Measurements from ENCODE around the gene NFX1. TPM values are rescaled to one million over a fixed set of nuclear protein-coding genes. Genes with fewer than 3 reads are reported as not detected.
"Not testable (repeated sequence)": the region's sequence is repeated elsewhere in the genome, so short reads cannot be mapped to it uniquely, and the experiment has no call there.

Gene NFX1
- total RNA-seq, 4 donors from 2014 or later: 44.7 to 65.3 (median 49.8) TPM

- intact Hi-C loops (cut with DNase I): no loop called here
- Histone ChIP-seq H3K9me3 (no peaks in the 10 kb centered on the region), H3K36me3 (peaks cover 75 to 89% of the 10 kb centered on the region in 2 donors), H3K4me3 (replicated peaks in 1 of 3) (no peak overlapping the region), H3K4me1 (no peaks in the 10 kb centered on the region), H3K27ac (no peak overlapping the region), H3K27me3 (no peaks in the 10 kb centered on the region)
- DNase-seq: no peak
- TF ChIP-seq POLR2A (IDR thresholded peaks at IDR 0.05): no peak
- TF ChIP-seq, protein P1, sequence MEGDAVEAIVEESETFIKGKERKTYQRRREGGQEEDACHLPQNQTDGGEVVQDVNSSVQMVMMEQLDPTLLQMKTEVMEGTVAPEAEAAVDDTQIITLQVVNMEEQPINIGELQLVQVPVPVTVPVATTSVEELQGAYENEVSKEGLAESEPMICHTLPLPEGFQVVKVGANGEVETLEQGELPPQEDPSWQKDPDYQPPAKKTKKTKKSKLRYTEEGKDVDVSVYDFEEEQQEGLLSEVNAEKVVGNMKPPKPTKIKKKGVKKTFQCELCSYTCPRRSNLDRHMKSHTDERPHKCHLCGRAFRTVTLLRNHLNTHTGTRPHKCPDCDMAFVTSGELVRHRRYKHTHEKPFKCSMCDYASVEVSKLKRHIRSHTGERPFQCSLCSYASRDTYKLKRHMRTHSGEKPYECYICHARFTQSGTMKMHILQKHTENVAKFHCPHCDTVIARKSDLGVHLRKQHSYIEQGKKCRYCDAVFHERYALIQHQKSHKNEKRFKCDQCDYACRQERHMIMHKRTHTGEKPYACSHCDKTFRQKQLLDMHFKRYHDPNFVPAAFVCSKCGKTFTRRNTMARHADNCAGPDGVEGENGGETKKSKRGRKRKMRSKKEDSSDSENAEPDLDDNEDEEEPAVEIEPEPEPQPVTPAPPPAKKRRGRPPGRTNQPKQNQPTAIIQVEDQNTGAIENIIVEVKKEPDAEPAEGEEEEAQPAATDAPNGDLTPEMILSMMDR (IDR thresholded peaks at IDR 0.05): no peak
- WGBS, 2 donors: 91 to 95% methylated on average over 2 of the region's 2 CpGs
Observed at GRCh38 chr9:33310748-33311147, 20.4 kb downstream of the NFX1 start.

DNA sequence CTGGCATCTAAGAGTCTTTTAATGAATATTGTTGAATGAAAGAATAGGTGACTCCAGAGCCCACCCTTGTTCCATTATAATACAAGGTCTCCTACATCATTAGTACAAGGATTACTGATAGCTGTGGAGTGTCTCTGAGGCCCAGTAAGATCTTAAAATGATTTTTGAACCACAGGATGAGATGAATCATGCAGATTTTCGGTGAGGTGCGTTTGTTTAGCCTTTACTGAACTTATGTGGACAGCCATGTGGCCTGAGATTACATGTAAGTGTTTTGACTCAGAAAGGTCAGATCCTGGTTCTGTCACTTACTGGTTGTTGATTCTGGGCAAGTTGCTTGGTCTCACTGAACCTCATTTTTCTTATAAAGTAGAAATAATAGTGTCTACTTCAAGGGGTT, 21.6 kb downstream of the NFX1 start:
- no peaks in the 10 kb centered on the region for H3K27me3 ChIP-seq
- 89 to 91% methylated on average over 2 of the region's 2 CpGs for whole genome bisulfite sequencing, 2 donors
- H3K36me3 ChIP-seq: peaks cover 66 to 76% of the 10 kb centered on the region in 2 donors
- DNase-seq: no peak
- TF ChIP-seq, protein P1 (IDR thresholded peaks at IDR 0.05): no peak
- no peak for TF ChIP-seq POLR2A (IDR thresholded peaks at IDR 0.05)
- intact Hi-C loops (cut with DNase I): no loop called here
- H3K4me1 ChIP-seq: peaks cover 0 to 7% of the 10 kb centered on the region in 2 donors
- H3K4me3 ChIP-seq (replicated peaks in 1 of 3): no peak overlapping the region
- no peak overlapping the region for H3K27ac ChIP-seq
- H3K9me3 ChIP-seq: no peaks in the 10 kb centered on the region

GRCh38 chr9:33315371-33315770, 25.1 kb downstream of the NFX1 start:
- 88 to 94% methylated on average over 5 of the region's 5 CpGs for WGBS, 2 donors
- TF ChIP-seq, protein P1 (IDR thresholded peaks at IDR 0.05): no peak
- no peak for TF ChIP-seq POLR2A (IDR thresholded peaks at IDR 0.05)
- Histone ChIP-seq H3K9me3 (no peaks in the 10 kb centered on the region), H3K36me3 (peaks cover 57 to 73% of the 10 kb centered on the region in 2 donors), H3K4me3 (replicated peaks in 1 of 3) (no peak overlapping the region), H3K27ac (peak overlapping the region in 1 of 3 donors; percentile 78), H3K27me3 (no peaks in the 10 kb centered on the region), H3K4me1 (peaks cover 4 to 12% of the 10 kb centered on the region in 2 donors)
- intact Hi-C loops (cut with DNase I): no loop called here
- no peak for DNase-seq

DNA sequence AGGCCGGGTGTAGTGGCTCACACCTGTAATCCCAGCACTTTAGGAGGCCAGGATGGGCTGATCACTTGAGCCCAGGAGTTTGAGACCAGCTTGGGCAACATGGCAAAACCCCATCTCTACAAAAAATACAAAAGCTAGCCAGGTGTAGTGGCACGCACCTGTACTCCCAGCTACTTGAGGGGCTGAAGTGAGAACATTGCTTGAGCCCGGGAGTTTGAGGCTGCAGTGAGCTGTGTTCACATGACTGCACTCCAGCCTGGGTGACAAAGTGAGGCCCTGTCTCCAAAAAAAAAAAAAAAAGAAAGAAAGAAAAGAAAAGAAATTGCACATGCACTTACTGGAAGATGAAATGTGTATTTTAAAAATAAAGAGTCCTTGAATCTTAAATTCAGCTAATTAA, 26.8 kb downstream of the NFX1 start:
- DNase-seq: peak; percentile 83 to 84
- H3K36me3 ChIP-seq: peaks cover 62 to 69% of the 10 kb centered on the region in 2 donors
- H3K9me3 ChIP-seq; H3K27me3 ChIP-seq; H3K4me3 ChIP-seq (replicated peaks in 1 of 3); intact Hi-C loops (cut with DNase I): not testable (repeated sequence)
- peaks cover 4 to 12% of the 10 kb centered on the region in 2 donors for H3K4me1 ChIP-seq
- 48 to 51% methylated on average over 3 of the region's 3 CpGs for WGBS, 2 donors
- H3K27ac ChIP-seq: peak overlapping the region; percentile 50 to 79 (median 78)

- H3K36me3 ChIP-seq: peaks cover 62 to 65% of the 10 kb centered on the region in 2 donors
- TF ChIP-seq, protein P1 (IDR thresholded peaks at IDR 0.05): no peak
- no peak for TF ChIP-seq POLR2A (IDR thresholded peaks at IDR 0.05)
- H3K9me3 ChIP-seq: no peaks in the 10 kb centered on the region
- peak overlapping the region in 1 of 3 donors; percentile 50 for H3K27ac ChIP-seq
- intact Hi-C loops (cut with DNase I): no loop called here
- no peak for DNase-seq
- no peaks in the 10 kb centered on the region for H3K27me3 ChIP-seq
- H3K4me1 ChIP-seq: peaks cover 4 to 12% of the 10 kb centered on the region in 2 donors
- 95% methylated on average over 3 of the region's 3 CpGs for WGBS, 2 donors
- H3K4me3 ChIP-seq (replicated peaks in 1 of 3): no peak overlapping the region
Observed at GRCh38 chr9:33318225-33318624, 27.9 kb downstream of the NFX1 start.

GRCh38 chr9:33318781-33319180, 28.5 kb downstream of the NFX1 start:
- no peaks in the 10 kb centered on the region for H3K9me3 ChIP-seq
- WGBS, 2 donors: 91 to 94% methylated on average over 8 of the region's 8 CpGs
- intact Hi-C loops (cut with DNase I): no loop called here
- no peaks in the 10 kb centered on the region for H3K27me3 ChIP-seq
- no peak for DNase-seq
- H3K36me3 ChIP-seq: peaks cover 59 to 62% of the 10 kb centered on the region in 2 donors
- no peak overlapping the region for H3K27ac ChIP-seq
- H3K4me1 ChIP-seq: peaks cover 4 to 12% of the 10 kb centered on the region in 2 donors
- TF ChIP-seq, protein P1 (IDR thresholded peaks at IDR 0.05): no peak
- TF ChIP-seq POLR2A (IDR thresholded peaks at IDR 0.05): no peak
- H3K4me3 ChIP-seq (replicated peaks in 1 of 3): no peak overlapping the region

All from thyroid gland (tissue), 4 donors.